Measurements from ENCODE around the gene FIP1L1. TPM values are rescaled to one million over a fixed set of nuclear protein-coding genes. Genes with fewer than 3 reads are reported as not detected.

The FIP1L1 gene
- total and polyA plus RNA-seq, 2 of the 13 experiments (the other 11 are each of a cell fraction or from before 2014, with no cell fraction given): 14.9 to 69.4 TPM

DNA sequence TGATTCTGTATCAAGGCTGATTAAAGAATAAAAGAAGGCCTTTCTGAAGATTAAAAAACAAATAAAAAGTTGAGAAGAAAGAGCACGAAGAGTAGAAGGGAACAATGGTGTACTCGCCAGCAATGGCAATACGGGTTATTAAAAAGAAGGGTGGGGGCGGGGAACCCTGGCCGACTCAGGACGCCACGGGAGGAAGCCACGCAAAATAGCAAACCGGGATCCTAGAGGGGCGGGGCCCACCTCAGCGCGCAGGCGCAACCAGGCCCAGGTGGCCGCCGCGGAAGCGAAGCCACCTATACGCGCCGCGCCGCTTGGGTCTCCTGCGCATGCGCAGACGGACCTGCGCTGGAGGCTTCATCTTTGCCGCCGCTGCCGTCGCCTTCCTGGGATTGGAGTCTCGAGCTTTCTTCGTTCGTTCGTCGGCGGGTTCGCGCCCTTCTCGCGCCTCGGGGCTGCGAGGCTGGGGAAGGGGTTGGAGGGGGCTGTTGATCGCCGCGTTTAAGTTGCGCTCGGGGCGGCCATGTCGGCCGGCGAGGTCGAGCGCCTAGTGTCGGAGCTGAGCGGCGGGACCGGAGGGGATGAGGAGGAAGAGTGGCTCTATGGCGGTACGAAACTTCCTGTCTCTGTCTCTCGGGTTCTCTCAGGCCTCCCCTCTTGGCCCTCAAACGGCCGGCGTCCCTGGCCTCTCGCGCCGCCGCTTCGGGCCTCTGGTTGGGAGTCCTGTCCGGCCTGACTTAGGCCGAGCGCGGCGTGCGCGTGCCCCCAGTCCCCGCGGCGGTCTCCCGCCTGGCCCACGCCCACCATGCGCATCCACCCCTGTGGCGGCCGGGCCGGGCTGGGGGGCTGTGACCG is at the start of gene FIP1L1 (continued):
- TF ChIP-seq, protein P1, sequence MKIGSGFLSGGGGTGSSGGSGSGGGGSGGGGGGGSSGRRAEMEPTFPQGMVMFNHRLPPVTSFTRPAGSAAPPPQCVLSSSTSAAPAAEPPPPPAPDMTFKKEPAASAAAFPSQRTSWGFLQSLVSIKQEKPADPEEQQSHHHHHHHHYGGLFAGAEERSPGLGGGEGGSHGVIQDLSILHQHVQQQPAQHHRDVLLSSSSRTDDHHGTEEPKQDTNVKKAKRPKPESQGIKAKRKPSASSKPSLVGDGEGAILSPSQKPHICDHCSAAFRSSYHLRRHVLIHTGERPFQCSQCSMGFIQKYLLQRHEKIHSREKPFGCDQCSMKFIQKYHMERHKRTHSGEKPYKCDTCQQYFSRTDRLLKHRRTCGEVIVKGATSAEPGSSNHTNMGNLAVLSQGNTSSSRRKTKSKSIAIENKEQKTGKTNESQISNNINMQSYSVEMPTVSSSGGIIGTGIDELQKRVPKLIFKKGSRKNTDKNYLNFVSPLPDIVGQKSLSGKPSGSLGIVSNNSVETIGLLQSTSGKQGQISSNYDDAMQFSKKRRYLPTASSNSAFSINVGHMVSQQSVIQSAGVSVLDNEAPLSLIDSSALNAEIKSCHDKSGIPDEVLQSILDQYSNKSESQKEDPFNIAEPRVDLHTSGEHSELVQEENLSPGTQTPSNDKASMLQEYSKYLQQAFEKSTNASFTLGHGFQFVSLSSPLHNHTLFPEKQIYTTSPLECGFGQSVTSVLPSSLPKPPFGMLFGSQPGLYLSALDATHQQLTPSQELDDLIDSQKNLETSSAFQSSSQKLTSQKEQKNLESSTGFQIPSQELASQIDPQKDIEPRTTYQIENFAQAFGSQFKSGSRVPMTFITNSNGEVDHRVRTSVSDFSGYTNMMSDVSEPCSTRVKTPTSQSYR (CRISPR knock-in tag; IDR thresholded peaks at IDR 0.05; ENCODE audit: borderline replicate concordance): peak; percentile 72; the same call in 1 of the 2 replicates
- TF ChIP-seq SP5 (CRISPR knock-in tag; IDR thresholded peaks at IDR 0.05; ENCODE audit: borderline replicate concordance, low read depth) (peak; percentile 35; the same call in 1 of the 2 replicates), FIP1L1 (IDR thresholded peaks at IDR 0.05; ENCODE audit: borderline replicate concordance, insufficient read depth, low read depth, low read length) (no peak), ZNF329 (CRISPR knock-in tag; IDR thresholded peaks at IDR 0.05; ENCODE audit: low read depth) (no peak; the same call in 1 of the 2 replicates), ZNF230 (CRISPR knock-in tag; IDR thresholded peaks at IDR 0.05) (peak; percentile 96), MEIS2 (CRISPR knock-in tag; IDR thresholded peaks at IDR 0.05) (0 out of 2 replicates have a peak, but pooled peaks have one; percentile 24), ZNF619 (CRISPR knock-in tag; IDR thresholded peaks at IDR 0.05) (peak; percentile 85; the same call in 1 of the 2 replicates), REL (CRISPR knock-in tag; conservative IDR thresholded peaks at IDR 0.05) (0 out of 2 replicates have a peak, but pooled peaks have one; percentile 7), HNRNPL (IDR thresholded peaks at IDR 0.05; ENCODE audit: low read depth, low read length) (0 out of 2 replicates have a peak, but pooled peaks have one; percentile 33), TAF15 (IDR thresholded peaks at IDR 0.05; ENCODE audit: low read depth, low read length, poor library complexity, severe bottlenecking) (peak; percentile 15), HOXA5 (CRISPR knock-in tag; IDR thresholded peaks at IDR 0.05) (peak; percentile 77; the same call in 1 of the 2 replicates), ADNP (CRISPR knock-in tag; IDR thresholded peaks at IDR 0.05) (no peak), CREB1 (IDR thresholded peaks at IDR 0.05) (no peak), CREB1 (CRISPR knock-in tag; IDR thresholded peaks at IDR 0.05) (no peak), TAF1 (CRISPR knock-in tag; IDR thresholded peaks at IDR 0.05) (peak; percentile 85), PLRG1 (conservative IDR thresholded peaks at IDR 0.05) (no peak), ZNF563 (CRISPR knock-in tag; IDR thresholded peaks at IDR 0.05) (peak; percentile 70; the same call in 1 of the 2 replicates), KMT2B (CRISPR knock-in tag; IDR thresholded peaks at IDR 0.05) (peak; percentile 94)
- TF ChIP-seq, protein P2, sequence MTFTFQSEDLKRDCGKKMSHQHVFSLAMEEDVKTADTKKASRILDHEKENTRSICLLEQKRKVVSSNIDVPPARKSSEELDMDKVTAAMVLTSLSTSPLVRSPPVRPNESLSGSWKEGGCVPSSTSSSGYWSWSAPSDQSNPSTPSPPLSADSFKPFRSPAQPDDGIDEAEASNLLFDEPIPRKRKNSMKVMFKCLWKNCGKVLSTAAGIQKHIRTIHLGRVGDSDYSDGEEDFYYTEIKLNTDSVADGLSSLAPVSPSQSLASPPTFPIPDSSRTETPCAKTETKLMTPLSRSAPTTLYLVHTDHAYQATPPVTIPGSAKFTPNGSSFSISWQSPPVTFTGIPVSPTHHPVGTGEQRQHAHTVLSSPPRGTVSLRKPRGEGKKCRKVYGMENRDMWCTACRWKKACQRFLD (CRISPR knock-in tag; IDR thresholded peaks at IDR 0.05; ENCODE audit: borderline replicate concordance): peak; percentile 93
- TF ChIP-seq, protein P3, sequence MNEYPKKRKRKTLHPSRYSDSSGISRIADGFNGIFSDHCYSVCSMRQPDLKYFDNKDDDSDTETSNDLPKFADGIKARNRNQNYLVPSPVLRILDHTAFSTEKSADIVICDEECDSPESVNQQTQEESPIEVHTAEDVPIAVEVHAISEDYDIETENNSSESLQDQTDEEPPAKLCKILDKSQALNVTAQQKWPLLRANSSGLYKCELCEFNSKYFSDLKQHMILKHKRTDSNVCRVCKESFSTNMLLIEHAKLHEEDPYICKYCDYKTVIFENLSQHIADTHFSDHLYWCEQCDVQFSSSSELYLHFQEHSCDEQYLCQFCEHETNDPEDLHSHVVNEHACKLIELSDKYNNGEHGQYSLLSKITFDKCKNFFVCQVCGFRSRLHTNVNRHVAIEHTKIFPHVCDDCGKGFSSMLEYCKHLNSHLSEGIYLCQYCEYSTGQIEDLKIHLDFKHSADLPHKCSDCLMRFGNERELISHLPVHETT (CRISPR knock-in tag; conservative IDR thresholded peaks at IDR 0.05): peak; percentile 28; the same call in 1 of the 2 replicates
- TF ChIP-seq, protein P4, sequence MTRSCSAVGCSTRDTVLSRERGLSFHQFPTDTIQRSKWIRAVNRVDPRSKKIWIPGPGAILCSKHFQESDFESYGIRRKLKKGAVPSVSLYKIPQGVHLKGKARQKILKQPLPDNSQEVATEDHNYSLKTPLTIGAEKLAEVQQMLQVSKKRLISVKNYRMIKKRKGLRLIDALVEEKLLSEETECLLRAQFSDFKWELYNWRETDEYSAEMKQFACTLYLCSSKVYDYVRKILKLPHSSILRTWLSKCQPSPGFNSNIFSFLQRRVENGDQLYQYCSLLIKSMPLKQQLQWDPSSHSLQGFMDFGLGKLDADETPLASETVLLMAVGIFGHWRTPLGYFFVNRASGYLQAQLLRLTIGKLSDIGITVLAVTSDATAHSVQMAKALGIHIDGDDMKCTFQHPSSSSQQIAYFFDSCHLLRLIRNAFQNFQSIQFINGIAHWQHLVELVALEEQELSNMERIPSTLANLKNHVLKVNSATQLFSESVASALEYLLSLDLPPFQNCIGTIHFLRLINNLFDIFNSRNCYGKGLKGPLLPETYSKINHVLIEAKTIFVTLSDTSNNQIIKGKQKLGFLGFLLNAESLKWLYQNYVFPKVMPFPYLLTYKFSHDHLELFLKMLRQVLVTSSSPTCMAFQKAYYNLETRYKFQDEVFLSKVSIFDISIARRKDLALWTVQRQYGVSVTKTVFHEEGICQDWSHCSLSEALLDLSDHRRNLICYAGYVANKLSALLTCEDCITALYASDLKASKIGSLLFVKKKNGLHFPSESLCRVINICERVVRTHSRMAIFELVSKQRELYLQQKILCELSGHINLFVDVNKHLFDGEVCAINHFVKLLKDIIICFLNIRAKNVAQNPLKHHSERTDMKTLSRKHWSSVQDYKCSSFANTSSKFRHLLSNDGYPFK (CRISPR knock-in tag; IDR thresholded peaks at IDR 0.05; ENCODE audit: borderline replicate concordance): peak; percentile 87; the same call in 1 of the 2 replicates
